Breast epithelium (tissue), 3 donors: Measurements from ENCODE around the gene TMEM178A.

Source experiments
- CTCF ChIP-seq, 3 donors: fragments of 450-650 bp; IDR thresholded peaks; one replicate each; pipeline ENCODE4 v1.5.1; 2016 to 2017; ENCODE audit warnings: antibody characterized with exemption in 3 of 3, mild to moderate bottlenecking in 3 of 3, moderate library complexity in 3 of 3
- POLR2A ChIP-seq: fragments of 450-650 bp; IDR thresholded peaks from one replicate; pipeline ENCODE4 v1.6.1; 2016; ENCODE audit warnings: antibody characterized with exemption, mild to moderate bottlenecking, moderate library complexity

- TF ChIP-seq CTCF (IDR thresholded peaks at IDR 0.05): no peak
- no peak for TF ChIP-seq POLR2A
Measured at GRCh38 chr2:39638581-39638980, 27.1 kb upstream of the TMEM178A start.
